ENCODE measurements around the gene DPH1. TPM values are rescaled to one million over a fixed set of nuclear protein-coding genes. Genes with fewer than 3 reads are reported as not detected.

Gene DPH1
- total RNA-seq, 2 experiments from 2014 or later = 40.1 to 45.0 TPM

GRCh38 chr17:2084036-2084765, 54.2 kb downstream of the DPH1 start:
- ChIA-PET CTCF (interaction anchor here (1.9 to 12.0 kb wide), 4 partner anchors 12 to 161 kb away, joined by 4 to 82 read pairs (median 10); partner anchors contain the start of gene HIC1), POLR2A (interaction anchor here (0.5 to 1.2 kb wide), 4 partner anchors 16 to 219 kb away, joined by 3 to 5 read pairs (median 4); partner anchors contain the start of genes SMG6 and SRR)

GRCh38 chr17:2084766-2085647, 55.1 kb downstream of the DPH1 start:
- ChIA-PET CTCF (interaction anchor here (1.4 to 12.0 kb wide), 5 partner anchors 13 to 160 kb away, joined by 3 to 82 read pairs (median 7); partner anchors contain the start of gene HIC1), POLR2A (interaction anchor here (0.5 kb wide), 1 partner anchor 50 kb away, joined by 3 read pairs; no protein-coding TSS in a partner anchor)

- ChIA-PET CTCF (interaction anchor here (1.4 to 12.0 kb wide), 3 partner anchors 13 to 138 kb away, joined by 3 to 82 read pairs (median 13); partner anchors contain the start of gene HIC1), POLR2A (interaction anchor here (0.5 kb wide), 1 partner anchor 49 kb away, joined by 3 read pairs; no protein-coding TSS in a partner anchor)
These were observed 55.6 kb downstream of the DPH1 start for GRCh38 chr17:2085648-2085949.

GRCh38 chr17:2086306-2086705, 56.4 kb downstream of the DPH1 start:
- CTCF ChIA-PET = interaction anchor here (0.9 to 12.0 kb wide), 5 partner anchors 10 to 185 kb away, joined by 3 to 82 read pairs (median 3); partner anchors contain the start of gene HIC1
- POLR2A ChIA-PET = no interaction called here

GRCh38 chr17:2087597-2088211, 57.8 kb downstream of the DPH1 start:
- ChIA-PET POLR2A (interaction anchor here (0.5 to 1.4 kb wide), 3 partner anchors 17 to 177 kb away, joined by 3 to 7 read pairs (median 5); no protein-coding TSS in a partner anchor), CTCF (interaction anchor here (0.5 to 12.0 kb wide), 6 partner anchors 15 to 157 kb away, joined by 4 to 82 read pairs (median 4); partner anchors contain the start of gene HIC1)

- ChIA-PET POLR2A (interaction anchor here (0.5 to 2.0 kb wide), 10 partner anchors 20 to 312 kb away, joined by 3 to 9 read pairs (median 4); partner anchors contain the start of gene MNT), CTCF (interaction anchor here (0.6 to 12.0 kb wide), 5 partner anchors 11 to 165 kb away, joined by 3 to 82 read pairs (median 4); partner anchors contain the start of gene HIC1)
These were observed 59.1 kb downstream of the DPH1 start for GRCh38 chr17:2089021-2089422.

- ChIA-PET CTCF (interaction anchor here (0.6 to 12.0 kb wide), 11 partner anchors 9 to 253 kb away, joined by 3 to 82 read pairs (median 3); partner anchors contain the start of gene HIC1), POLR2A (interaction anchor here (0.5 to 2.0 kb wide), 9 partner anchors 8 to 263 kb away, joined by 3 to 9 read pairs (median 5); no protein-coding TSS in a partner anchor)
These were observed 60.3 kb downstream of the DPH1 start for GRCh38 chr17:2090210-2090641.

GRCh38 chr17:2090804-2091534, 61.0 kb downstream of the DPH1 start:
- ChIA-PET CTCF (interaction anchor here (0.7 to 12.0 kb wide), 9 partner anchors 9 to 154 kb away, joined by 3 to 82 read pairs (median 5); partner anchors contain the start of gene HIC1), POLR2A (interaction anchor here (0.5 to 1.1 kb wide), 3 partner anchors 9 to 246 kb away, joined by 4 to 5 read pairs (median 4); no protein-coding TSS in a partner anchor)

GRCh38 chr17:2092253-2092652, 62.3 kb downstream of the DPH1 start:
- ChIA-PET POLR2A (interaction anchor here (0.6 kb wide), 1 partner anchor 23 kb away, joined by 5 read pairs; no protein-coding TSS in a partner anchor), CTCF (interaction anchor here (1.9 kb wide), 1 partner anchor 11 kb away, joined by 5 read pairs; no protein-coding TSS in a partner anchor)

GRCh38 chr17:2093349-2093748, 63.4 kb downstream of the DPH1 start:
- POLR2A ChIA-PET = no interaction called here

More at GRCh38 chr17:2093349-2093748, 63.4 kb downstream of the DPH1 start:
- CTCF ChIA-PET = interaction anchor here (0.8 to 1.1 kb wide), 2 partner anchors 24 to 26 kb away, joined by 3 read pairs; no protein-coding TSS in a partner anchor

Other genes with a start within 250 kb of the DPH1 start
- 10 to 100 TPM; 19.4 to 26.4 TPM for gene SMYD4, start 200.3 kb upstream of the DPH1 start, total RNA-seq
- 100 to 1,000 TPM; 191 to 195 TPM for gene RPA1, start 200.1 kb upstream of the DPH1 start, total RNA-seq
- 1 to 10 TPM; 1.3 to 1.5 TPM for gene RTN4RL1, start 4.8 kb upstream of the DPH1 start, total RNA-seq
- 10 to 100 TPM; 46.2 to 48.6 TPM for gene OVCA2, start 11.9 kb downstream of the DPH1 start, total RNA-seq
- gene HIC1, start 24.9 kb downstream of the DPH1 start, total RNA-seq = 10 to 100 TPM; 57.1 to 58.7 TPM

Data from activated CD8-positive, alpha-beta memory T cell treated with anti-CD3 and anti-CD28 coated beads for 36 hours (primary cell).